AG04449 (cell line): ENCODE measurements around the gene JAM2.

Source experiments
- CTCF ChIA-PET: fragments of 350-600 bp; formaldehyde crosslinking; extraction: SDS; loops from one replicate; lab custom pipeline; 2021; ENCODE audit warnings: antibody characterized with exemption; lab: Yijun Ruan, JAX
- POLR2A ChIA-PET: fragments of 400-600, 350-600 bp; formaldehyde crosslinking; extraction: SDS; loops from one replicate; lab custom pipeline; 2020; ENCODE audit warnings: antibody characterized with exemption, inconsistent platforms; lab: Yijun Ruan, JAX
- DNase-seq: peaks from one replicate; pipeline ENCODE4 v3.0.0-alpha.2; 2010; ENCODE audit warnings: low read depth, low spot score
- H3K4me3 ChIP-seq: 2 replicates; pipeline ENCODE4 v1.5.1; 2011; ENCODE audit warnings: low read depth, mild to moderate bottlenecking, control low read depth, low read length
- TF ChIP-seq, protein P1 (sequence below): IDR thresholded peaks from one replicate; pipeline ENCODE4 v1.5.1; 2011; ENCODE audit warnings: mild to moderate bottlenecking, moderate library complexity, low read length, control low read depth, inconsistent platforms; ENCODE audit not compliant: insufficient read depth; ENCODE audit errors: missing control alignments

The JAM2 gene

DNA sequence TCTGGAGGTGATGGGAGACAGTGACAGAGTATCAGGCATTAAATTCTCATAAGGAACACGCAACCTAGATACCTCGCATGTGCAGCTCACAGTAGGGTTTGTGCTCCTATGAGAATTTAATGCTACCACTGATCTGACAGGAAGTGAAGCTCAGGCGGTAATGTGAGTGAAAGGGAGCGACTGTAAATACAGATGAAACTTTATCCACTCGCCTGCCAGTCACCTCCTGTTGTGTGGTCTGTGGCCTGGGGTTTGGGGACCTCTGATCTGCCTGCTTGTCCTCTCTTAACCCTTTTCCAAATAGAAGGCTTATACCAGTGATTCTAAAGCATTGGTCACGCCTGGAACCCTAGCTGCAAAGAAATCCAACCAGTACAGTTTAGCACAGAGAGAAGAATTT is 111.0 kb downstream of the JAM2 start:
- TF ChIP-seq, protein P1, sequence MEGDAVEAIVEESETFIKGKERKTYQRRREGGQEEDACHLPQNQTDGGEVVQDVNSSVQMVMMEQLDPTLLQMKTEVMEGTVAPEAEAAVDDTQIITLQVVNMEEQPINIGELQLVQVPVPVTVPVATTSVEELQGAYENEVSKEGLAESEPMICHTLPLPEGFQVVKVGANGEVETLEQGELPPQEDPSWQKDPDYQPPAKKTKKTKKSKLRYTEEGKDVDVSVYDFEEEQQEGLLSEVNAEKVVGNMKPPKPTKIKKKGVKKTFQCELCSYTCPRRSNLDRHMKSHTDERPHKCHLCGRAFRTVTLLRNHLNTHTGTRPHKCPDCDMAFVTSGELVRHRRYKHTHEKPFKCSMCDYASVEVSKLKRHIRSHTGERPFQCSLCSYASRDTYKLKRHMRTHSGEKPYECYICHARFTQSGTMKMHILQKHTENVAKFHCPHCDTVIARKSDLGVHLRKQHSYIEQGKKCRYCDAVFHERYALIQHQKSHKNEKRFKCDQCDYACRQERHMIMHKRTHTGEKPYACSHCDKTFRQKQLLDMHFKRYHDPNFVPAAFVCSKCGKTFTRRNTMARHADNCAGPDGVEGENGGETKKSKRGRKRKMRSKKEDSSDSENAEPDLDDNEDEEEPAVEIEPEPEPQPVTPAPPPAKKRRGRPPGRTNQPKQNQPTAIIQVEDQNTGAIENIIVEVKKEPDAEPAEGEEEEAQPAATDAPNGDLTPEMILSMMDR, result no peak
- POLR2A ChIA-PET, result no interaction called here
- H3K4me3 ChIP-seq, result no peak overlapping the region
- DNase-seq, result no peak
- CTCF ChIA-PET, result interaction anchor here (2.1 kb wide), 1 partner anchor 51 kb away, joined by 4 read pairs; no protein-coding TSS in a partner anchor

DNA sequence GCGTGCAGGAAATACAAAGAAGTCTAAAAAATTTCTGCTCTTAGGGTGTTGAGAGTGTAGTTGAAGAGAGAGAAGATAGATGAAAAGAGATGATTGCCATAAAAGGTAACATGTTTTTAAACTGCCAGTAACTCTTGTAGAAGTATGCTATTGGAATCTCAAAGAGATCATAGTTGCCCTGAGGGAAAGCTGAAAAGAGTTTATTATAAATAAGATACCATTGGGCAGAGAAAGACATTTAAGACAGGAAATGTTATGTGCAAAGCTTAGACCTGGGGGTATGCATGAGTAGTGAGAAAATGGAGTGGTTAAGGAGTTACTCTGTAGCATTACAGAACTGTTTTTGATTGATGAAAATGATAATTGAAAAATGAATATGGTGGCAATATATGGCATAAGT is 113.4 kb downstream of the JAM2 start:
- POLR2A ChIA-PET, result no interaction called here
- H3K4me3 ChIP-seq, result no peak overlapping the region
- no peak for DNase-seq
- CTCF ChIA-PET, result interaction anchor here (2.1 to 2.7 kb wide), 2 partner anchors 49 to 144 kb away, joined by 4 to 10 read pairs; no protein-coding TSS in a partner anchor
- TF ChIP-seq, protein P1, result no peak

DNA sequence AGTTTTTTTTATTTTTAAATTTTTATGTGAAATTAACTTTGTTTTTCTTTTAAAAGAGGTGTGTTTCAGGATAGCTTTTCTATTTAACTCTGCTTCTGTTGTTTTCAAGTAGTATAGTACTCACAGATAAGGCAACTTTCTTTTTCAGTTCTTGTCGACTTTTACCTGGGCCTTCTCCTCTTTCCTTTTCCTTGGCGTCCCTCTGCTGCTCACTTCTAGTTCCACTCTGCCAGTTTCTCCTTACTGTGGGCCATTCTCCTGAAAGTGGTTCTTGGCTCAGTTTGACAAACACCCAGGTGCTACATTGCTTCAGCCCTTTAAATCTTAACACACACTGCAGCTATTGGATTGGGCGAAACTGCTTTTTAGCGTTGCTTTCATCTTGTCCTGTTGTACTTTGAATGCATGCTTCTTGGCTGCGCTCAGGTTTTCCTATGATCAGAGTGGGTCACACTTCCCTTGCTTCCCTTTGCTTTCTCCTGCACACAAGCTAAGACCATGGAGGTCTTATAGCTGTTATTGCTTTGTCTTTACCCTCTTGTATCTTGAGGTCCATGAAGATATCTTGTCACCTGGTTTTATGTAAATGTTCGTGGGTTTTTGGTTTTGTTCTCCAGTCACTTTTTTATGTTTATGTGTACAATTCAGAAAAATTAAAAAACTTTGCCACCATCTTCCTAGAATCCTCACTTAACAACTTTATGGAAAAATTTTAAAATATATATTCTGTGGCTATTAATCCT is 117.3 kb downstream of the JAM2 start:
- ChIA-PET POLR2A (no interaction called here), CTCF (no interaction called here)
- TF ChIP-seq, protein P1, result no peak
- H3K4me3 ChIP-seq, result no peak overlapping the region
- no peak for DNase-seq

DNA sequence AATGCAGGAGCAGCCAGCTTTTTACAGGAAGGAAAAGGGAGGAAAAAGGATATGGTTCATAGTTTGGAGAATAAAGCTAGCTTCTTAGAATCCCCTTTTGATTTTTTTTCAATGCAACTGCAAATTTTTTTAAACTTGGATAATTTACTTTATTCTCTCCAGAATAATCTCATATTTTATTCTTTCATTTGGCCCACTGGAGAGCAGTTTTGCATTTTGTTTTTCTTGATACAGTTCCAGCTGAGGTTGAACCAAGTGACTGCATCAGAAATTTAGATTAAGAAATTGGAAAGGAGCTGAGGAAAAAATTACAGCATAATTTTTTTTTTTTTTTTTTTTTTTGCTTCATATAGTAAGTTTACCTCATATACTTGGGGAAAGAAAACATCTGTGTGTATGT is 118.5 kb downstream of the JAM2 start:
- TF ChIP-seq, protein P1, result no peak
- ChIA-PET POLR2A (no interaction called here), CTCF (no interaction called here)
- H3K4me3 ChIP-seq, result no peak overlapping the region
- DNase-seq, result no peak

DNA sequence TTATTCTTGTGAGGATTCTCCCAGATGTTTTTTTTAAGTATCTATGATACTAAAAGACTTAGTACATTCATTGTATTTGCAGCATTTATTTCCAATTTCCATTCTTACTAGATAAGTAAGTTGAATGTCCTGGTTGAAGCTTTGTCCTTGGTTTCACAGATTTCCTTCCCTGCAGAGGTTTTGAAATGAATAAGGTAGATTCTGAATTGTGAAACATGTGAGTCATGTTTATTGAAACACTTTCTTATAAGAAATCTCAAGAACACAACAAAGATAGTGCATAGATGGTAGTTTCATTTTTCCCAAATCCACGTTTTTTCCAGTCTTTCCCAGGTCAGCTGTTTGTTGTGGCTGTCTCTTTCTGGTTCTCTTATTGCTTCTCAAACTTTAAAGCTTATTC is 120.5 kb downstream of the JAM2 start:
- ChIA-PET POLR2A (no interaction called here), CTCF (interaction anchor here (0.6 to 1.0 kb wide), 2 partner anchors 9 to 12 kb away, joined by 3 read pairs; no protein-coding TSS in a partner anchor)
- H3K4me3 ChIP-seq, result no peak overlapping the region
- DNase-seq, result no peak
- TF ChIP-seq, protein P1, result no peak

DNA sequence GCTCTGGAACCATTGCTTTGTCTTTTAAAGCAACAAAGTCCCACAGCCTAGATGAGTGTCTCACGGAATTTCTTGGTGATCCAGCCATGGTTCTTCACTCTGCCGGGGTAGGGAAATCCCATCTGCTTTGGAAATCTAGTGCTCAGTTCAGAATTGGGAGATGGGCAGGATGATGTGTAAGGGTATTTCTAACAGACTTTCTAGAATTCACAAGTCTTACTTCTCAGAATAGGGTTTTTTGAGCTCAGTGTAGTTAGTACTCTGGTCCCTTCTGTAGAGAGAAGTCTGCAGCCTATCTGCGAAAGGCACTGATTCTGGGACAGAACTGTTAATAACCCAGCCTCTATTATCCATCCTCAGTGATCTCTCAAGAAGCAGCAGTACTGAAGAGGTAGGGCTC is 121.0 kb downstream of the JAM2 start:
- H3K4me3 ChIP-seq, result no peak overlapping the region
- TF ChIP-seq, protein P1, result no peak
- ChIA-PET POLR2A (no interaction called here), CTCF (interaction anchor here (1.0 kb wide), 1 partner anchor 8 kb away, joined by 3 read pairs; no protein-coding TSS in a partner anchor)
- no peak for DNase-seq
